HL-60 (cell line): ENCODE data around the gene TOPAZ1.

Source experiments
- CTCF ChIP-seq: IDR thresholded peaks from one replicate; pipeline ENCODE4 v1.5.1; 2011; ENCODE audit warnings: low read length, control low read depth, inconsistent platforms; ENCODE audit not compliant: insufficient read depth
- GABPA ChIP-seq: IDR thresholded peaks from 2 replicates; pipeline ENCODE4 v1.6.1; 2012; ENCODE audit warnings: low read depth
- POLR2AphosphoS5 ChIP-seq: IDR thresholded peaks from 2 replicates; pipeline ENCODE4 v1.6.1; 2012; ENCODE audit warnings: low read depth
- REST ChIP-seq: IDR thresholded peaks from 2 replicates; pipeline ENCODE4 v1.6.1; 2012; ENCODE audit warnings: low read depth; ENCODE audit not compliant: insufficient replicate concordance
- SPI1 ChIP-seq: IDR thresholded peaks from 2 replicates; pipeline ENCODE4 v1.6.1; 2012; ENCODE audit warnings: low read depth, mild to moderate bottlenecking, borderline replicate concordance

- TF ChIP-seq CTCF, result no peak
- TF ChIP-seq REST, result no peak
- TF ChIP-seq POLR2AphosphoS5, result no peak
- TF ChIP-seq GABPA, result no peak
- TF ChIP-seq SPI1, result no peak
These were observed 43.3 kb downstream of the TOPAZ1 start for GRCh38 chr3:44284949-44285348.
